ENCODE results near the gene MAPKBP1.

DNA sequence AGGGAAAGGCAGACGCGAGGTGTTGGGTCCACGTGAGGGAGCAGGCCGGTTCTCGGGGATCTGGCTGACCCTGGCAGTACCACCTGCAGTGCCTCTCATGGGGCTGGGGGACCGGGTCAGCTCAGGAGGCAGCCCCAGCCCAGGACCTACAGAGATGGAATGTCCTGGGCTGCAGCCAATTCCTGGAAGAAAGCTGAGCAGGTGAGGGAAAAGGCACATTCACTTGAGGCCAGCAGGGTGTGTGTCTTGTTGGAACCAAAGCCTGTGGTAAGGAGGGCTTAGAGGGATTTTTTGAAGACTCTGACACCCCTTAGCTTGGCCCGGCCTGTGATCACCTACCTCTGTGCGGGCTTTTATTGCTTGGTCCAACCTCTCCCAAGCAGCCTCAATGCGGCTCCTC lies 80.2 kb downstream of the MAPKBP1 start:
- TF ChIP-seq, protein P1, sequence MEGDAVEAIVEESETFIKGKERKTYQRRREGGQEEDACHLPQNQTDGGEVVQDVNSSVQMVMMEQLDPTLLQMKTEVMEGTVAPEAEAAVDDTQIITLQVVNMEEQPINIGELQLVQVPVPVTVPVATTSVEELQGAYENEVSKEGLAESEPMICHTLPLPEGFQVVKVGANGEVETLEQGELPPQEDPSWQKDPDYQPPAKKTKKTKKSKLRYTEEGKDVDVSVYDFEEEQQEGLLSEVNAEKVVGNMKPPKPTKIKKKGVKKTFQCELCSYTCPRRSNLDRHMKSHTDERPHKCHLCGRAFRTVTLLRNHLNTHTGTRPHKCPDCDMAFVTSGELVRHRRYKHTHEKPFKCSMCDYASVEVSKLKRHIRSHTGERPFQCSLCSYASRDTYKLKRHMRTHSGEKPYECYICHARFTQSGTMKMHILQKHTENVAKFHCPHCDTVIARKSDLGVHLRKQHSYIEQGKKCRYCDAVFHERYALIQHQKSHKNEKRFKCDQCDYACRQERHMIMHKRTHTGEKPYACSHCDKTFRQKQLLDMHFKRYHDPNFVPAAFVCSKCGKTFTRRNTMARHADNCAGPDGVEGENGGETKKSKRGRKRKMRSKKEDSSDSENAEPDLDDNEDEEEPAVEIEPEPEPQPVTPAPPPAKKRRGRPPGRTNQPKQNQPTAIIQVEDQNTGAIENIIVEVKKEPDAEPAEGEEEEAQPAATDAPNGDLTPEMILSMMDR (IDR thresholded peaks at IDR 0.05), result no peak
- no peak for TF ChIP-seq POLR2A (IDR thresholded peaks at IDR 0.05)
